WTC11 (cell line): ENCODE data around the gene HLF.

Experiments
- CREB1 ChIP-seq: sonication (generic); formaldehyde crosslinking; IDR thresholded peaks from 2 replicates; pipeline ENCODE4 v1.8.0; 2023; ENCODE audit warnings: mild to moderate bottlenecking, missing genetic modification reagents
- CTCF ChIP-seq: fragments of 200-600 bp; IDR thresholded peaks from 2 replicates; pipeline ENCODE4 v1.8.0; 2022; ENCODE audit warnings: antibody characterized with exemption
- E2F1 ChIP-seq: sonication (generic); formaldehyde crosslinking; IDR thresholded peaks from 2 replicates; pipeline ENCODE4 v1.8.0; 2022; ENCODE audit warnings: mild to moderate bottlenecking, missing genetic modification reagents
- FOXP1 ChIP-seq: sonication (generic); formaldehyde crosslinking; IDR thresholded peaks from 2 replicates; pipeline ENCODE4 v1.8.0; 2022; ENCODE audit warnings: missing genetic modification reagents, mild to moderate bottlenecking, moderate library complexity, borderline replicate concordance
- MAX ChIP-seq: sonication (generic); formaldehyde crosslinking; IDR thresholded peaks from 2 replicates; pipeline ENCODE4 v1.8.0; 2022; ENCODE audit warnings: mild to moderate bottlenecking, missing genetic modification reagents
- STAT6 ChIP-seq: sonication (generic); formaldehyde crosslinking; conservative IDR thresholded peaks from 2 replicates; pipeline ENCODE4 v1.8.1; 2023; ENCODE audit warnings: mild to moderate bottlenecking, low read depth, missing genetic modification reagents, moderate library complexity
- TEAD1 ChIP-seq: sonication (generic); formaldehyde crosslinking; IDR thresholded peaks from 2 replicates; pipeline ENCODE4 v1.8.0; 2022; ENCODE audit warnings: mild to moderate bottlenecking, missing genetic modification reagents
- ZSCAN18 ChIP-seq: fragments of 250-450 bp; sonication (Bioruptor Pico); IDR thresholded peaks from 2 replicates; pipeline ENCODE4 v2.1.2; 2022; ENCODE audit warnings: mild to moderate bottlenecking, moderate library complexity

- TF ChIP-seq CREB1 (CRISPR knock-in tag) (no peak), ZSCAN18 (CRISPR knock-in tag) (no peak), CTCF (no peak), FOXP1 (CRISPR knock-in tag) (no peak), STAT6 (CRISPR knock-in tag) (no peak), MAX (CRISPR knock-in tag) (no peak), E2F1 (CRISPR knock-in tag) (no peak), TEAD1 (CRISPR knock-in tag) (no peak)
Measured at GRCh38 chr17:55345132-55345531, 80.4 kb downstream of the HLF start.
